ENCODE results near the gene C4orf50.

The C4orf50 gene

DNA sequence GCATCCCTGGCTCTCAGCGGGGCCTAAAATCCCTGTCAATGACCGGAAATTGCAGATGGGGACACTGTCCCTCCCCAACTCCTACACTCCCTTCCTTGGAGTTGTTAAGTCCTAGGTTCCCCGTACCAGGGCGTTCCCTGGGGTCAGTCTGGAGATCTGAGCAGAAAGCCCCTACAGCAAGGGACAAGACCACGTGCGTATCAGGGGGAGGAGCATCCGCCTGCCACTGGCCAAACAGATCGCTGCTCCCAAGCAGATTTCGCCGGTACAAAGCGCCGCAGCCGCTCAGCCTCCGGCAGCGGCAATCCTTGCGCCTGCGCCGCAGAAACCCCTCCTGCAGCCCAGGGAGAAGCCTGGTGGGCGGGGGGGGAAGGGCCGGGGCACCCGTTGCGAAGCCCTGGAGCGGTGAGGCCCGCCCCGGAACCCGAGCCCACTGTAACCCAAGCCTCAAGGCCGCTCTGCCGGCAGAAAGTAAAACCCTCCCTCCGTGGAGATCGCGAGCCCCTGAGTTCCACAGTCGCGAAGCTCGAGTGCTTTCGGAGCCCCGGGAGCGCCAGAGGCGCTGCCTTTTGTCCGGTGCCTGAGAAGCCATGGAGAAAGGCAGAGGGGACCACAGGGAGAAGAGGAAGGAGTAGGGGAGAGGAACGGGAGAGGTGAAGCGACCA is 128.0 kb downstream of the C4orf50 start:
- TF ChIP-seq, protein P1, sequence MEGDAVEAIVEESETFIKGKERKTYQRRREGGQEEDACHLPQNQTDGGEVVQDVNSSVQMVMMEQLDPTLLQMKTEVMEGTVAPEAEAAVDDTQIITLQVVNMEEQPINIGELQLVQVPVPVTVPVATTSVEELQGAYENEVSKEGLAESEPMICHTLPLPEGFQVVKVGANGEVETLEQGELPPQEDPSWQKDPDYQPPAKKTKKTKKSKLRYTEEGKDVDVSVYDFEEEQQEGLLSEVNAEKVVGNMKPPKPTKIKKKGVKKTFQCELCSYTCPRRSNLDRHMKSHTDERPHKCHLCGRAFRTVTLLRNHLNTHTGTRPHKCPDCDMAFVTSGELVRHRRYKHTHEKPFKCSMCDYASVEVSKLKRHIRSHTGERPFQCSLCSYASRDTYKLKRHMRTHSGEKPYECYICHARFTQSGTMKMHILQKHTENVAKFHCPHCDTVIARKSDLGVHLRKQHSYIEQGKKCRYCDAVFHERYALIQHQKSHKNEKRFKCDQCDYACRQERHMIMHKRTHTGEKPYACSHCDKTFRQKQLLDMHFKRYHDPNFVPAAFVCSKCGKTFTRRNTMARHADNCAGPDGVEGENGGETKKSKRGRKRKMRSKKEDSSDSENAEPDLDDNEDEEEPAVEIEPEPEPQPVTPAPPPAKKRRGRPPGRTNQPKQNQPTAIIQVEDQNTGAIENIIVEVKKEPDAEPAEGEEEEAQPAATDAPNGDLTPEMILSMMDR (IDR thresholded peaks at IDR 0.05; ENCODE audit: borderline replicate concordance, extremely low read depth, low read length, poor library complexity, severe bottlenecking), result no peak
- TF ChIP-seq EZH2 (IDR thresholded peaks at IDR 0.05; ENCODE audit: borderline replicate concordance, low read depth, low read length, severe bottlenecking), result no peak
- Histone ChIP-seq H3K4me2 (ENCODE audit: insufficient read depth, low read length) (no peak overlapping the region), H4K20me1 (ENCODE audit: insufficient read depth, low read length) (no peaks in the 10 kb centered on the region), H3K27me3 (ENCODE audit: insufficient read depth, low read length, poor library complexity) (no peaks in the 10 kb centered on the region), H3K79me2 (ENCODE audit: insufficient read depth, low read length) (no peaks in the 10 kb centered on the region), H3K9ac (ENCODE audit: low read depth, low read length) (no peak overlapping the region), H3K4me3 (ENCODE audit: low read depth in 1 of 2, low read length in 2 of 2) (no peak overlapping the region), H3K27ac (ENCODE audit: low read length) (no peak overlapping the region), H2AFZ (ENCODE audit: low read depth, low read length) (no peak overlapping the region), H3K9me3 (ENCODE audit: insufficient read depth, low read length, severe bottlenecking) (no peaks in the 10 kb centered on the region), H3K36me3 (ENCODE audit: insufficient read depth, low read length) (no peaks in the 10 kb centered on the region), H3K4me1 (ENCODE audit: insufficient read depth, low read length) (no peaks in the 10 kb centered on the region)
- DNase-seq (no peak), ATAC-seq (ENCODE audit: insufficient read depth, low read depth) (no peak)

DNA sequence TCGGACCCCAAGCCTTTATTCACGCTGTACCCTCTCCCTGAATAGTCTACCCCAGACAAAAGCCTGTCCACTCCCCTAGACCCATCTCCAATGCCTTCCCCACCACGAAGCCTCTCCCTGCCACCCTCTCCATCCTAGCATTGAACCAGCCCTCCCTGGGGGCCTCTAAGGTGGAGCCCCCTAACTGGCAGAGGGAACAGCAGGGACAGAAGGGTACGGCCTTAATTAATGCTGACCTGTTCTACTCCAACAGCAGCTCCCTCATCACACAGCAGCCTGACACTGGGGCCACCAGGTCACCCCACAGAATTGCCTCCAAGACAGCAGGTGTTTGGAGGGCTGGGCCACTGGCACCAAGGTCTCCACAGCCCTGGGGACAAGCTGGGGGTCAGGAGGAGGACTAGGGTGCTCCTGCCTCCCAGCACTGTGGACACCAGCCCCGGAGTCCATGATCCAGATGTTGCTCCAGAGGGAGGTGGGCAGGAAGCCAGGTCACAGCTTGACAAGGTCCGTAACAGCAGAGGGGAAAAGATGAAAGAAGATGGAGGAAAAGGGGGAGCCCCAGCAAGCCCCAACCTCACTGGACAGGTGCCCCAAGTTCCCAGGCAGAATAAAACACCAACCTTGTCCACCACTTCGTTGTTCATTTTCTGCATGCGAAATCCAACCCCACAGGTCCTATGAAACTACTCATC is 129.1 kb downstream of the C4orf50 start:
- no peaks in the 10 kb centered on the region for H3K36me3 ChIP-seq (ENCODE audit: insufficient read depth, low read length)
- H3K9me3 ChIP-seq (ENCODE audit: insufficient read depth, low read length, severe bottlenecking), result no peaks in the 10 kb centered on the region
- no peaks in the 10 kb centered on the region for H3K79me2 ChIP-seq (ENCODE audit: insufficient read depth, low read length)
- H4K20me1 ChIP-seq (ENCODE audit: insufficient read depth, low read length), result no peaks in the 10 kb centered on the region
- no peaks in the 10 kb centered on the region for H3K4me1 ChIP-seq (ENCODE audit: insufficient read depth, low read length)
- no peak overlapping the region for H2AFZ ChIP-seq (ENCODE audit: low read depth, low read length)
- H3K27ac ChIP-seq (ENCODE audit: low read length), result no peak overlapping the region
- H3K9ac ChIP-seq (ENCODE audit: low read depth, low read length), result no peak overlapping the region
- ATAC-seq (ENCODE audit: insufficient read depth, low read depth) (no peak), DNase-seq (no peak)
- no peaks in the 10 kb centered on the region for H3K27me3 ChIP-seq (ENCODE audit: insufficient read depth, low read length, poor library complexity)
- H3K4me3 ChIP-seq (ENCODE audit: low read depth in 1 of 2, low read length in 2 of 2), result no peak overlapping the region
- TF ChIP-seq, protein P1 (IDR thresholded peaks at IDR 0.05; ENCODE audit: borderline replicate concordance, extremely low read depth, low read length, poor library complexity, severe bottlenecking), result no peak
- TF ChIP-seq EZH2 (IDR thresholded peaks at IDR 0.05; ENCODE audit: borderline replicate concordance, low read depth, low read length, severe bottlenecking), result no peak
- H3K4me2 ChIP-seq (ENCODE audit: insufficient read depth, low read length), result no peak overlapping the region

DNA sequence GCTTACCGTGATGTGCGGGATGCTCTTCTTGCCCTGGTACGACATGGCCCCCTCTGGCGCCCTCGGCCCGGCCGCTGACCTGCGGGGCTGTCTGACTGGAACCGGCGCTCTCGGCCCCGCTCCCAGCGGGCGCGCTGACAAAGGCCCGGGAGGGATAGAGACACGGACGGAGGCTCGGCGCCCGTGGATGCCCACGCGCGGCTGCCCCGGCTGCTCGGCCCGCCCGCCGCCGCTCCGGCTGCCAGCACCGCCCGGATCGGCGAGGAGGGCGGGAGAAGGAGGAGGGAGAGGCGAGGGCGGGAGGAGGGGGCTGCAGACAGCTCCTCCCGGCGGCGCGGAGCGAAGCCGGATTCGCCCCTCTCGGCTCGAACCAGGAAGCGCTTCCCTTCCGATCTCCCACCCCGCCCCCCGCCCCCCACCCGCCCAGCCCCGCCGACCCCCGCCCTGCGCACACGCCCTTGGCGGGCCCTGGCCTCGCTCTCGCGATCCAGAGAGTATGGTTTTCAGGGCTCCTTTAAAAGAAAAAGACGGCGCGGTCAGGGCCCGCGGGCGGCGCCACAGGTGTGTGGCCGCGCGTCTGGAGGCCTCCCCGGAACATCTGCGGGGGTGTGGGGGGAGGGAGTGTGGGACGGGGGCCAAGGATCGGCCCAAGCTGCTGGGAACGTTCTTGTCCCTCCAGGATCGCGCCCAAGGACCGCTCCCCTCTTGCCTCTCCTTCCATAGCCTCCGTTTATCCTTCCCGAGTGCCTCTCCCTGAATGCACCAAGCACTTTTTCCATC is 129.8 kb downstream of the C4orf50 start:
- Histone ChIP-seq H2AFZ (ENCODE audit: low read depth, low read length) (no peak overlapping the region), H3K27ac (ENCODE audit: low read length) (no peak overlapping the region), H3K9ac (ENCODE audit: low read depth, low read length) (no peak overlapping the region), H4K20me1 (ENCODE audit: insufficient read depth, low read length) (no peaks in the 10 kb centered on the region), H3K4me1 (ENCODE audit: insufficient read depth, low read length) (no peaks in the 10 kb centered on the region), H3K36me3 (ENCODE audit: insufficient read depth, low read length) (no peaks in the 10 kb centered on the region), H3K79me2 (ENCODE audit: insufficient read depth, low read length) (no peaks in the 10 kb centered on the region), H3K27me3 (ENCODE audit: insufficient read depth, low read length, poor library complexity) (no peaks in the 10 kb centered on the region), H3K4me3 (ENCODE audit: low read depth in 1 of 2, low read length in 2 of 2) (no peak overlapping the region), H3K9me3 (ENCODE audit: insufficient read depth, low read length, severe bottlenecking) (no peaks in the 10 kb centered on the region), H3K4me2 (ENCODE audit: insufficient read depth, low read length) (no peak overlapping the region)
- DNase-seq, result no peak
- TF ChIP-seq EZH2 (IDR thresholded peaks at IDR 0.05; ENCODE audit: borderline replicate concordance, low read depth, low read length, severe bottlenecking), result no peak
- TF ChIP-seq, protein P1 (IDR thresholded peaks at IDR 0.05; ENCODE audit: borderline replicate concordance, extremely low read depth, low read length, poor library complexity, severe bottlenecking), result no peak
- no peak for ATAC-seq (ENCODE audit: insufficient read depth, low read depth)

Measured in DND-41 (cell line).